Ectodermal cell (in vitro differentiated cells): ENCODE results near the gene SMCO4.

Experiments
- H3K27ac ChIP-seq: 2 replicates; pipeline ENCODE4 v1.7.0; 2013; ENCODE audit warnings: mild to moderate bottlenecking, low read depth, low read length; ENCODE audit not compliant: insufficient read depth, poor library complexity, severe bottlenecking
- H3K27me3 ChIP-seq: 2 replicates; pipeline ENCODE4 v1.7.0; 2013; ENCODE audit warnings: mild to moderate bottlenecking, low read length; ENCODE audit not compliant: insufficient read depth, control insufficient read depth, poor library complexity, severe bottlenecking
- H3K36me3 ChIP-seq: one replicate; pipeline ENCODE4 v1.7.0; 2013; ENCODE audit warnings: low read length; ENCODE audit not compliant: control insufficient read depth, insufficient read depth
- H3K4me1 ChIP-seq: one replicate; pipeline ENCODE4 v1.7.0; 2013; ENCODE audit warnings: low read length; ENCODE audit not compliant: control insufficient read depth, insufficient read depth
- H3K4me3 ChIP-seq: 2 replicates; pipeline ENCODE4 v1.7.0; 2013; ENCODE audit warnings: low read depth, low read length, control low read depth; ENCODE audit not compliant: insufficient read depth
- H3K9me3 ChIP-seq: 2 replicates; pipeline ENCODE4 v1.7.0; 2013; ENCODE audit warnings: mild to moderate bottlenecking, low read length, moderate library complexity; ENCODE audit not compliant: control insufficient read depth
- WGBS, 2 experiments: methylation state at CpG; one replicate each; pipeline ENCODE4 v1.1.7; 2013; ENCODE audit warnings: missing lambda C conversion rate in 2 of 2; 5-methylcytosine and 5-hydroxymethylcytosine counted together

SMCO4 gene

DNA sequence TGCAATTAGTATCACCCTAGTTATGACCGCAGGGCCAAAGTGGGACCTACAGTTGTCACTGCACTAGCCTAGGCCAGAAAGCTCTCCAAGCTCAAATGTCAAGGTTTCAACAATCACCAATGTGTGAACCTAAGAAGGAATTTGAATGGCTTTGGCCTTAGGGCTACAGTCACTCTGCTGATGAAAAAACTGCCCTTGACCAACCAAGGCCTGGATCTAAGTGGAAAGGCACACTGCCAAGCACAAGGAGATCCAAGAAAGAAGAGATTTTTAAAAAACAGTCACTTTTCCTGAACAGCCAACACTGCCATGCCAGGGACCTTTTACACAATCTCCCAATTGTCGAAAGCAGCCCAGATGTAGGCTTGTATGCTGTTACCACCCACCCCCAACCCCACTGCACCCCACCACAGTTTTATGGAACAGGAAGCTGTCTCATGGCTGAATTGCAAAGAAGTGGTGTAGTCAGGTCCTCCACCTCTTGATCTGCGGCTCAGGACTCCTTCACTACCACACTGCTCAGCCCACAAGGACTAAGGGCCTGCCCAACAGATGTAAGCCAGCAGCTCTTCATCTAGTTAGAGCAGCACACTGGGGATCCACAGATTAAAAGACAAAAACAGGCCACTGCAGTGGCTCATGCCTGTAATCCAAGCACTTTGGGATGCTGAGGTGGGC, 32.9 kb downstream of the SMCO4 start:
- Histone ChIP-seq H3K4me3 (no peak overlapping the region), H3K27me3 (no peaks in the 10 kb centered on the region), H3K27ac (no peak overlapping the region), H3K36me3 (no peaks in the 10 kb centered on the region), H3K9me3 (no peaks in the 10 kb centered on the region), H3K4me1 (no peaks in the 10 kb centered on the region)
- WGBS, 2 experiments = 85 to 97% methylated on average over 3 of the region's 3 CpGs

DNA sequence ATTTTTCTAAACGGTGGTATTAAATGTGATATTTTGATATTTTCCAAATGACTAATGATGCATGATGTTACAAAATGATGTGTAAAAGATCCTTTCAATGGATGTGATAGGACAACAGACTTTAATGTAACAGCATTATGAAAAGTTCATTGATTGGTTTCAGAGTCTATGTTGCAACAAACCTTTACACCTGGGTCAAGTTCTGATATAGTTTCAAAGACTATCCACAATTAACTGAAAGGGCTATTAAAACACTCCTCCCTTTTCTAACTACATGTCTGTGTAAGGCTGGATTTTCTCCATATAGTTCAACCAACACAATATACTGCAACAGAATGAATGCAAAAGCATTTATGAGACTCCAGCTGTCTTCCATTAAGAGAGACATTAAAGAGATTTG, 35.7 kb downstream of the SMCO4 start:
- Histone ChIP-seq H3K4me1 (no peaks in the 10 kb centered on the region), H3K27me3 (no peaks in the 10 kb centered on the region), H3K36me3 (no peaks in the 10 kb centered on the region), H3K9me3 (no peaks in the 10 kb centered on the region), H3K27ac (no peak overlapping the region), H3K4me3 (no peak overlapping the region)
- 89 to 95% methylated on average over 1 of the region's 1 CpG for WGBS, 2 experiments

DNA sequence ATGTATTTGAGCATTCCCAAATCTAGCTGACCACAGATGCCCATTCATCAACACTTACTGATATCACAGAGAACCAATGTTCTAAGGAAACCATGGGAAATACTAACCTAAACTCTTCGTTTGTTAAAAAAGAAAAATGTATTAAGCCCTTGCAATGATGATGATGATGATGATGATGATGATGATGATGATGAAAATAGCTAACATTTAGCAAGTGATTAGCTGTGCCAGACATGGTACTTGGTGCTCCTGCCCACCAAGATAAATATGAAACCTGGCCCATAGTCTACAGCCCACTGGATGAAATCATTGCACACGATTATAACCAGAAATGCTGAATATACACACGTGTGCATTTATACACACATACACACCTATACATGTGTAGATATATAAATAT, 37.5 kb downstream of the SMCO4 start:
- H3K4me3 ChIP-seq = no peak overlapping the region
- H3K4me1 ChIP-seq = no peaks in the 10 kb centered on the region
- H3K9me3 ChIP-seq = no peaks in the 10 kb centered on the region
- H3K36me3 ChIP-seq = no peaks in the 10 kb centered on the region
- H3K27ac ChIP-seq = no peak overlapping the region
- WGBS, 2 experiments = 85 to 100% methylated on average over 1 to 2 of the region's 3 CpGs
- no peaks in the 10 kb centered on the region for H3K27me3 ChIP-seq

DNA sequence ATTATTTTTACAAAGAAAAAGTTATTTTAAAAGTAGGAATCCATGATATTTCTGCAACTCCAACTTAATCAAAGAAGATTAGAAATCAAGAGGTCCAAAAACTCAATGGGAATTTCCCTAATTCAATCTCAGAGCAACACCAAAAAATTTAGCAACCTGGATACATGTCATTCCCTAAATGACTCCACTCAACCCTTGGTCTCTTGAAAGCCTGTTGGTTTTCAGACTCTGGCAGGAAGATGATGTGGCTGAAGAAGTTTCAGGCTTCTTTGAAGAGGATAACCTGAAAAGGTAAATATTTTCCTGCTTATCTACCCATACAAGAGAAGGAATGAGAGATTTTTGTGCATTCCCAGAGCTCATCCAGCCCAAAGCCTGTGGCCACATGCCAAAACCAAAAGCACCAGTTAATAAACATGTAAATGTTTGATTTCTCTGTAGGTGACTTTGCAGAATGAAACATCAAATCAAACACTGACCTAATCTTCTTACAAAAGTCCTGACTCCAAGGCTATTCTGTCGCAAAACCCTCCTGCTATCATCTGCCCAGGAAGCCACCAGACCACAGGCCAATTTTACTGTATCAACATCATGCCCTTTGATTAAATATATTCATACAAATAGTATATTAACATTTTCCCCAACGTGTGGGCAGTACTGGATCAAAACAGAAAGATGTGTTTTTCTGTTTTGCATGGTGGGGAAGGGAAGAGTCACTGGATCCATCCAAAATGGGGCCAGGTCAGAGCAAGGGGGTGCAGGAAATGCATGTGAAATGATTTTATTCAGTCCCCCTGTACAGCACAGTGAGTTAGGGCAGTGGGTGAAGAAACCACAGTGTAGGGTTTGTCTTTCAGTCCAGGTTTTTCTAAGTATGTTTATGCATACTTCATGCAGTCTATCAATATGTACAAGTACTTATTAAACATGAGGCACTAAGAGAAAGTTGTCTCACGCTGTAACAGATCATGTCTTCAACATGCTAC, 38.8 kb downstream of the SMCO4 start:
- Histone ChIP-seq H3K36me3 (no peaks in the 10 kb centered on the region), H3K9me3 (no peaks in the 10 kb centered on the region), H3K27ac (no peak overlapping the region), H3K4me3 (no peak overlapping the region), H3K27me3 (no peaks in the 10 kb centered on the region), H3K4me1 (peaks cover 5% of the 10 kb centered on the region)
- WGBS, 2 experiments = 89 to 90% methylated on average over 3 of the region's 3 CpGs

DNA sequence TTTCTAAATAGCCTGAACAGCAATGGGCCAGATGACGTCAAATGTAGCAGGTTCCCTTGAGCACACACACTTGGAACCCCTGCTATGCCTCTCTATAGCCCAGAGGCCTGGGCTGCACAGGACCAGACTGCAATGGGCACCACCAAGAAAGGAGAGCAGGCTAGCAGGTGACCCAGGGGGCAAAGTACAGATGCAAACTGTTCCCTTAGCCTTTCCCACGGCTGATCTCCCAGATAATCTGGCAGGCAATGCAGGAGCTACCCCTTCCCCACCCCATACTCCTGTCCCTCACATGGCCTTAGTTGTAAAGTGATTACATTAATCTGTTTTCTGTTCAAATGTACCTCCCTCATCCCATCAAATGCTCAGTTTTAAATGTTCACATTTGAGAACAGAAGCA, 41.3 kb downstream of the SMCO4 start:
- Histone ChIP-seq H3K27ac (no peak overlapping the region), H3K27me3 (no peaks in the 10 kb centered on the region), H3K4me1 (peaks cover 18% of the 10 kb centered on the region), H3K36me3 (no peaks in the 10 kb centered on the region), H3K9me3 (no peaks in the 10 kb centered on the region), H3K4me3 (no peak overlapping the region)
- WGBS, 2 experiments = 95 to 100% methylated on average over 2 of the region's 2 CpGs

- no peak overlapping the region for H3K4me3 ChIP-seq
- peaks cover 18% of the 10 kb centered on the region for H3K4me1 ChIP-seq
- H3K27me3 ChIP-seq = no peaks in the 10 kb centered on the region
- no peaks in the 10 kb centered on the region for H3K36me3 ChIP-seq
- no peaks in the 10 kb centered on the region for H3K9me3 ChIP-seq
- H3K27ac ChIP-seq = no peak overlapping the region
- 91 to 92% methylated on average over 5 of the region's 5 CpGs for WGBS, 2 experiments
These were observed 42.4 kb downstream of the SMCO4 start for GRCh38 chr11:93500759-93501158.

GRCh38 chr11:93498641-93499040, 44.5 kb downstream of the SMCO4 start:
- no peaks in the 10 kb centered on the region for H3K36me3 ChIP-seq
- no peaks in the 10 kb centered on the region for H3K9me3 ChIP-seq
- H3K4me1 ChIP-seq = peaks cover 23% of the 10 kb centered on the region
- no peaks in the 10 kb centered on the region for H3K27me3 ChIP-seq
- no peak overlapping the region for H3K4me3 ChIP-seq
- 74 to 76% methylated on average over 9 of the region's 9 CpGs for WGBS, 2 experiments
- H3K27ac ChIP-seq = no peak overlapping the region

- no peak overlapping the region for H3K27ac ChIP-seq
- WGBS, 2 experiments = 60 to 64% methylated on average over 4 of the region's 4 CpGs
- H3K4me3 ChIP-seq = no peak overlapping the region
- H3K4me1 ChIP-seq = peaks cover 23% of the 10 kb centered on the region
- H3K36me3 ChIP-seq = no peaks in the 10 kb centered on the region
- no peaks in the 10 kb centered on the region for H3K27me3 ChIP-seq
- no peaks in the 10 kb centered on the region for H3K9me3 ChIP-seq
These were observed 45.0 kb downstream of the SMCO4 start for GRCh38 chr11:93498161-93498560.

GRCh38 chr11:93497596-93497995, 45.6 kb downstream of the SMCO4 start:
- WGBS, 2 experiments = 88 to 89% methylated on average over 2 of the region's 2 CpGs
- Histone ChIP-seq H3K36me3 (no peaks in the 10 kb centered on the region), H3K27ac (no peak overlapping the region), H3K27me3 (no peaks in the 10 kb centered on the region), H3K4me1 (peaks cover 23% of the 10 kb centered on the region), H3K4me3 (no peak overlapping the region), H3K9me3 (no peaks in the 10 kb centered on the region)

DNA sequence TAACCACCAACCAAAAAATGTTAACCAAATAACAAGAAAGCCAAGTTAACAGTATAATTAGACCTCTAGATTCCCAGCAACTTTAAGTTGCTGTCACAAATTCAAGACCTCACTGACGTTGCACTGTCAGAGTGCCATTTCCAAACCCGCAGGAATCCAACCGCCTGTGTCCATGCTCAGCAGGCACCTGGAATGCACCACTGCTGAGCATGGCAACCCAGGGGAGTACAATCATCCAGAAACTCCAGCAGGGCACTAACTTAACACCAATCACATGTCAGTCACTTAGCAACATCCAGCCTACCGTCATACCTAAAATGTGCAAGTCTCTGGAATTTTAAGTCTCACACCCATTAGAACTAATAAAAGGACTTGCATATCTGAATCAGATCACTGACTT, 48.8 kb downstream of the SMCO4 start:
- peak overlapping the region; percentile 8 for H3K27ac ChIP-seq
- no peaks in the 10 kb centered on the region for H3K9me3 ChIP-seq
- no peak overlapping the region for H3K4me3 ChIP-seq
- no peaks in the 10 kb centered on the region for H3K27me3 ChIP-seq
- 80 to 85% methylated on average over 4 of the region's 4 CpGs for WGBS, 2 experiments
- peaks cover 18% of the 10 kb centered on the region for H3K4me1 ChIP-seq
- H3K36me3 ChIP-seq = no peaks in the 10 kb centered on the region
